Measurements from ENCODE around the gene HIGD2A. TPM values are rescaled to one million over a fixed set of nuclear protein-coding genes. Genes with fewer than 3 reads are reported as not detected.

The HIGD2A gene
- total RNA-seq, 4 donors from 2014 or later = 115 to 146 (median 137) TPM

GRCh38 chr5:176414704-176415103 lies 26.2 kb downstream of the HIGD2A start:
- TF ChIP-seq CTCF (IDR thresholded peaks at IDR 0.05; ENCODE audit: low read depth) = no peak

DNA sequence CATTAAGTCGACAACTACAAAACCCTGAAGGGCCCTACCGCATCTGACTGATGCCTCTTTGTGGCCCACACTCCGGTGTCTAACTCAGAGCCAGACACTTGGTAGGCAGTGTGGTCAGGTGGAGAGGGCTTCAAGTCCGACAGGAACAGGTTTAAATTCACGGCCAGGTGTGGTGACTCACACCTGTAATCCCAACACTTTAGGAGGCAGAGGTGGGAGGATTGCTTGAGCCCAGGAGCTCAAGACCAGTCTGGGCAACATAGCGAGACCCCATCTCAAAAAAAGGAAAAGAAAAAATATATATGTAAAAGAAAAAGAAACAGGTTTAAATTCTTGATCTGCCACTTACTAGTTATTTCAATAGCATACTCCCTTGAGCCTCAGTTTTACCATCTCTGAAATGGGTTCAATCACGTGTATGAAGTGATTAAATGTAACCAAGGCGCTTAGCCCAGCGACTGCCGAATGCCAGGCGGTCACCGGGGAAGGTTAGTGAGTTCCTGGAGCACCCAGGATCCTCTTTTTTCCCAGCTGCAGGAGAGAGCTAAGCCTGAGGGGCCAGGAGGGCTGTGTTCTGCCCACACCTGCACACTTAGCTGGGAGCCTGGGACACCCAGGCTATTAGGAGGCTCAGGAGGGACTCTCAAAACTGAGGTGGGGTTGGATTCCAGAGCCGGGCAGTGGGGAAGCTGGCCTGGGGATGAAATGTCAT lies 26.8 kb downstream of the HIGD2A start:
- no peak for TF ChIP-seq CTCF (IDR thresholded peaks at IDR 0.05; ENCODE audit: low read depth)

- no peak for TF ChIP-seq CTCF (IDR thresholded peaks at IDR 0.05; ENCODE audit: low read depth)
These were observed 27.7 kb downstream of the HIGD2A start, which contains the start of gene CLTB for GRCh38 chr5:176415952-176416924. Gene CLTB, minus strand, starts transcription at chr5:176416539. Its CDS starts 176 bp downstream, at chr5:176416363.

DNA sequence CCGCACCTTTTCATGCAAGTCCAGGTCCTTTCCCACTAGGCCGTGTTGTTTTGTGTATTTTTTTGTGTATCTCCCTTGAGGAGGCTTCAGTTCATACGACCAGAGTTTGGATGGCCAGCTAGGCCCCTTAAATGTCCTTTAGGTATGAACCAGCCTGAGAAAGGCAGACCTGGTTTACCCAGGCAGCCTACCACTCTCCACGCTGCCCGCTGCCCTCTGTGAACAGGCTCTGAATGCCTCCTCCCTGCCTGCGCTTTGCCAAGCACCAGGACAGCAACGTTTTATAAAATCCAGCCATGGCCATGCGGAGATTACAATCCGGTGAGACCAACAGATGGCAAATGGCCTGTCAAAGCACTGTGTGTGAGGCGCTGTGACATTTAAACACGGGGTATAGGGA lies 28.4 kb downstream of the HIGD2A start:
- TF ChIP-seq CTCF (IDR thresholded peaks at IDR 0.05; ENCODE audit: low read depth) = no peak

DNA sequence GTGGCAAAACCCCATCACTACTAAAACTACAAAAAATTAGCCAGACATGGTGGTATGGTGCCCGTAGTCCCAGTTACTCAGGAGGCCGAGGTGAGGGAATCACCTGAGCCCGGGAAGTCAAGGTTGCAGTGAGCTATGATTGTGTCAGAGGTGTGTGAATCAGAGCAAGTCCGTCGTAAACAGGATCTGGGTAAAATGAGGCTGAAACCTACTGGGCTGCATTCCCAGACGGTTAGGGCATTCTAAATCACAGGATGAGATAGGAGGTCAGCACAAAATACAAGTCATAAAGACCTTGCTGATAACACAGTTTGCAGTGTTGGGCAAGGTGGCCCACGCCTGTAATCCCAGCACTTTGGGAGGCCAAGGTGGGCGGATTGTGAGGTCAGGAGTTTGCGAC lies 29.7 kb downstream of the HIGD2A start:
- TF ChIP-seq CTCF (IDR thresholded peaks at IDR 0.05; ENCODE audit: low read depth) = no peak

DNA sequence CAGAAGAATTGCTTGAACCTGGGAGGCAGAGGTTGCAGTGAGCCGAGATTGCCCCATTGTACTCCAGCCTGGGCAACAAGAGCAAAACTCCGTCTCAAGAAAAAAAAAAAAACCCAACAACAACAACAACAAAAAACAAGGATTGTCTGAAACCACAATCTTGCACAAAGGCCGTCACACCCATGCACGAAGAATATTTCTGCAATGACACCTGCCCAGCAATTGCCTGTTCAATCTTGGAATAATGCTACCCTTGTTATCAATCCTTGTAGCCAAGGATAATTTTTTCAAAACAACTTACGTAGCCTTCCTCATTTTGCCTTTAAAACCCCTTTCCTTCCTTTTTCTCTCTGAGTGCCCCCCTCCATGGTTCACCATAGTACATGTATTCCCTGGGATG lies 31.5 kb downstream of the HIGD2A start:
- no peak for TF ChIP-seq CTCF (IDR thresholded peaks at IDR 0.05; ENCODE audit: low read depth)

DNA sequence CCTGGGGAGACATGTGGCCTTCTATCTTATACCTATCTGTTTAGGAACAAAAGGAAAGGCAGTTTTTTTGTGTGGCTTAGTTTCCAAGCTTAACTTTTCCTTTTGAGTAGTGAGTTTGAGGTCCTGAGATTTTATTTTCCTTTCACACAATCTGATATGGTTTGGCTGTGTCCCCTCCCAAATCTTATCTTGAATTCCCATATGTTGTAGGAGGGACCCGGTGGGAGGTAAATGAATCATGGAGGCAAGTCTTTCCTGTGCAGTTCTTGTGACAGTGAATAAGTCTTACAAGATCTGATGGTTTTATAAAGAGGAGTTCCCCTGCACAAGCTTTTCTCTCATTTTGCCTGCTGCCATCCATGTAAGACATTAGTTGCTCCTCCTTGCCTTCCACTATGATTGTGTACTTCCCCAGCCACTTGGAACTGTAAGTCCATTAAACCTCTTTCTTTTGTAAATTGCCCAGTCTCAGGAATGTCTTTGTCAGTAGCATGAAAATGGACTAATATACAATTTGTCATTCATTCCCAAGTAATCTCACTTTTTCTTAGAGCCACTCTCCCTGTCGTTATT lies 32.5 kb downstream of the HIGD2A start:
- no peak for TF ChIP-seq CTCF (IDR thresholded peaks at IDR 0.05; ENCODE audit: low read depth)

All from subcutaneous adipose tissue (tissue), 4 donors.